ENCODE data around the gene COL17A1.

DNA sequence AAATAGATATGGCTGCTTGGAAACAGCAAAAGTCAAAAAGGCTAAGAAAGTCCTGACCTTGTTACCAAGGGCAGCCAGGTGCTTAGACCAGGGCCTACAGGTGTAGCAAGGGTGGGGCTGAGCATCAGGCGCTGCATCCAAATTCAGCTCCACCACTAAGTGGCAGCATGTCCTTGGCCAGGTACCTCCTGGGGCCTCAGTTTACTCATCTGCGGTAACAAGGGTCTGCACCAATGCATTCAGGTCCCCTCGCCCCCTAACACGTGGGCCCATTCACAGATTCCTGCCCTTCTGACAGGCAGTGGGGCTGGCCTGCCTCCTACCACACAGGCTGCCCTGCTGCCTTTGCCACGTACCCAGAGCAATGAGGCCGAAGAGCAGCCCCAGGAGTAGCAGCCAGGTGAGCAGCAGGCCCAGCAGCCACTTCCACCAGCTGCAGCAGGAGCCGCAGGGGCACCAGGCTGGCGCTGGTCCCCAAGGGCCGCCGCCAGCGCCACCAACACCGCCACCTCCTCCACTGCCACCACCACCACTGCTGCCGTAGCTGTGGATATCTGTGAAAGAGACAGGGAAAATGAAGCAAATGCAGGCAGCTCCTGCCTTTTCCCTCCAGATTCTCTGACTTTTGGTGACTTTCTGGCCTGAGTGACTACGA lies 28.9 kb downstream of the COL17A1 start:
- TF ChIP-seq, protein P1, sequence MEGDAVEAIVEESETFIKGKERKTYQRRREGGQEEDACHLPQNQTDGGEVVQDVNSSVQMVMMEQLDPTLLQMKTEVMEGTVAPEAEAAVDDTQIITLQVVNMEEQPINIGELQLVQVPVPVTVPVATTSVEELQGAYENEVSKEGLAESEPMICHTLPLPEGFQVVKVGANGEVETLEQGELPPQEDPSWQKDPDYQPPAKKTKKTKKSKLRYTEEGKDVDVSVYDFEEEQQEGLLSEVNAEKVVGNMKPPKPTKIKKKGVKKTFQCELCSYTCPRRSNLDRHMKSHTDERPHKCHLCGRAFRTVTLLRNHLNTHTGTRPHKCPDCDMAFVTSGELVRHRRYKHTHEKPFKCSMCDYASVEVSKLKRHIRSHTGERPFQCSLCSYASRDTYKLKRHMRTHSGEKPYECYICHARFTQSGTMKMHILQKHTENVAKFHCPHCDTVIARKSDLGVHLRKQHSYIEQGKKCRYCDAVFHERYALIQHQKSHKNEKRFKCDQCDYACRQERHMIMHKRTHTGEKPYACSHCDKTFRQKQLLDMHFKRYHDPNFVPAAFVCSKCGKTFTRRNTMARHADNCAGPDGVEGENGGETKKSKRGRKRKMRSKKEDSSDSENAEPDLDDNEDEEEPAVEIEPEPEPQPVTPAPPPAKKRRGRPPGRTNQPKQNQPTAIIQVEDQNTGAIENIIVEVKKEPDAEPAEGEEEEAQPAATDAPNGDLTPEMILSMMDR (IDR thresholded peaks at IDR 0.05) = peak in 1 of 6 experiments; percentile 24
- TF ChIP-seq POLR2A (IDR thresholded peaks at IDR 0.05) = no peak
